GM12872 (cell line): ENCODE measurements around the gene VSTM1.

Source experiments
- CTCF ChIP-seq: IDR thresholded peaks from 3 replicates; pipeline ENCODE4 v1.5.1; 2011; ENCODE audit warnings: low read depth, mild to moderate bottlenecking, low read length, moderate library complexity; ENCODE audit not compliant: insufficient read depth

The VSTM1 gene

GRCh38 chr19:54102421-54103169 lies 38.9 kb upstream of the VSTM1 start, which contains the start of gene NDUFA3:
NDUFA3 (plus strand) TSS chr19:54102855; CDS start chr19:54102879, 24 bp downstream.
- TF ChIP-seq CTCF: no peak

- TF ChIP-seq CTCF: no peak
Measured at GRCh38 chr19:54100561-54100960, 36.9 kb upstream of the VSTM1 start, which contains the start of gene OSCAR. OSCAR (minus strand) TSS chr19:54100803; CDS start chr19:54100792, 11 bp downstream.

- TF ChIP-seq CTCF: no peak
Measured at GRCh38 chr19:54099190-54099902, 35.6 kb upstream of the VSTM1 start.

- no peak for TF ChIP-seq CTCF
Measured at GRCh38 chr19:54096617-54097106, 33.0 kb upstream of the VSTM1 start.

- no peak for TF ChIP-seq CTCF
Measured at GRCh38 chr19:54095136-54095858, 31.6 kb upstream of the VSTM1 start.

- TF ChIP-seq CTCF: no peak
Measured at GRCh38 chr19:54094426-54095000, 30.8 kb upstream of the VSTM1 start.

GRCh38 chr19:54084410-54084809 lies 20.7 kb upstream of the VSTM1 start:
- TF ChIP-seq CTCF: no peak
